AML-193 (cell line): ENCODE results near the gene MAGEA12.
"Not testable (repeated sequence)": the region's sequence is repeated elsewhere in the genome, so short reads cannot be mapped to it uniquely, and the experiment has no call there.

Source experiments
- DNase-seq, 2 experiments: peaks; one replicate each; lab custom pipeline; 2025; lab: John Stamatoyannopoulos, UW

Gene MAGEA12

GRCh38 chrX:152766562-152766961, 33.0 kb downstream of the MAGEA12 start:
- not testable (repeated sequence) for DNase-seq

GRCh38 chrX:152769549-152770289, 36.2 kb downstream of the MAGEA12 start, which contains the start of gene MAGEA6:
Gene MAGEA6 (minus strand): TSS chrX:152769689. CDS start chrX:152767650, 2,039 bp downstream.
- DNase-seq, result not testable (repeated sequence)

- DNase-seq, result not testable (repeated sequence)
Measured at GRCh38 chrX:152787062-152787461, 53.5 kb downstream of the MAGEA12 start.
